ENCODE data around the gene TMEM263.

DNA sequence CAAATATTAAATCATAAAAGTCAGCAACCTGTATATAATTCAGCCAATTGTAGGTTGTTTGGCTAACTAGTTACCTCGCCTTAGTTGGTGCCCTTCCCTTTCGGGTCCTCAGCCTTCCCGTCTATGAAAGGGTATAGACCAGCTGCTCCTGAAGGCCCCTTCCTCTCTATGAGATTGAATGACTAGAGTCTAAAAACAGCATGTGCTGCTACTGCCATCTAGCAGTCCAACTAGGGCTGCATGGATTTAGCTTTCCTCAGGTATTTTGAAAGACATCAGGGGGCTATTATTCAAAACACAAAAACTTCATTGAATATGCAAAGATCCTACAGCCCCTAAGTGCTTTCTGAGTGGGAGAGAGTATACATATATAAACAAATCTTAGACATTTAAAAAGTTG lies 37.0 kb upstream of the TMEM263 start:
- no peak for TF ChIP-seq CTCF (IDR thresholded peaks at IDR 0.05)
- no peak for TF ChIP-seq POLR2A (IDR thresholded peaks at IDR 0.05)
- no peak for TF ChIP-seq EP300 (IDR thresholded peaks at IDR 0.05)

All from ovary (tissue), 3 donors.